ENCODE results near the gene SLC38A2.

DNA sequence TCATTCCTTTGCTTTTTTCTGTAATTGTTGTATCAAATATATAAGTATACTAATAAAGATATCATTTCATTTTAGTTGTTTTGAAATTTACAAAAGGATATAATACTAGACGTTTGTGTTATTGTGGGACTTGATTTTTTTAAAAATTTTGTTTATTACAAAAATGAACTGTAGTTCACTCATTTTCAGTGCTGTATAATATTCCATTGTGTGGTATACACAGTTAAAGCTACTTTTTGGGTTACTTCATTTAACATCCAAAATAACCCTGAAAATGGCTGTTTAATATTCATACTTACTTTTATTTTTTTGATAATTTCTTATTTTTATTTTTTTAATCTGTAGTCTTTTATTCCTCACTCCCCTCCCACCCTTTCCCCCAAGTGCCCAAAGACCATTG is 21.4 kb downstream of the SLC38A2 start:
- TF ChIP-seq, protein P1, sequence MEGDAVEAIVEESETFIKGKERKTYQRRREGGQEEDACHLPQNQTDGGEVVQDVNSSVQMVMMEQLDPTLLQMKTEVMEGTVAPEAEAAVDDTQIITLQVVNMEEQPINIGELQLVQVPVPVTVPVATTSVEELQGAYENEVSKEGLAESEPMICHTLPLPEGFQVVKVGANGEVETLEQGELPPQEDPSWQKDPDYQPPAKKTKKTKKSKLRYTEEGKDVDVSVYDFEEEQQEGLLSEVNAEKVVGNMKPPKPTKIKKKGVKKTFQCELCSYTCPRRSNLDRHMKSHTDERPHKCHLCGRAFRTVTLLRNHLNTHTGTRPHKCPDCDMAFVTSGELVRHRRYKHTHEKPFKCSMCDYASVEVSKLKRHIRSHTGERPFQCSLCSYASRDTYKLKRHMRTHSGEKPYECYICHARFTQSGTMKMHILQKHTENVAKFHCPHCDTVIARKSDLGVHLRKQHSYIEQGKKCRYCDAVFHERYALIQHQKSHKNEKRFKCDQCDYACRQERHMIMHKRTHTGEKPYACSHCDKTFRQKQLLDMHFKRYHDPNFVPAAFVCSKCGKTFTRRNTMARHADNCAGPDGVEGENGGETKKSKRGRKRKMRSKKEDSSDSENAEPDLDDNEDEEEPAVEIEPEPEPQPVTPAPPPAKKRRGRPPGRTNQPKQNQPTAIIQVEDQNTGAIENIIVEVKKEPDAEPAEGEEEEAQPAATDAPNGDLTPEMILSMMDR (tag by site-specific recombination; IDR thresholded peaks at IDR 0.05), result no peak
- TF ChIP-seq, protein P2, sequence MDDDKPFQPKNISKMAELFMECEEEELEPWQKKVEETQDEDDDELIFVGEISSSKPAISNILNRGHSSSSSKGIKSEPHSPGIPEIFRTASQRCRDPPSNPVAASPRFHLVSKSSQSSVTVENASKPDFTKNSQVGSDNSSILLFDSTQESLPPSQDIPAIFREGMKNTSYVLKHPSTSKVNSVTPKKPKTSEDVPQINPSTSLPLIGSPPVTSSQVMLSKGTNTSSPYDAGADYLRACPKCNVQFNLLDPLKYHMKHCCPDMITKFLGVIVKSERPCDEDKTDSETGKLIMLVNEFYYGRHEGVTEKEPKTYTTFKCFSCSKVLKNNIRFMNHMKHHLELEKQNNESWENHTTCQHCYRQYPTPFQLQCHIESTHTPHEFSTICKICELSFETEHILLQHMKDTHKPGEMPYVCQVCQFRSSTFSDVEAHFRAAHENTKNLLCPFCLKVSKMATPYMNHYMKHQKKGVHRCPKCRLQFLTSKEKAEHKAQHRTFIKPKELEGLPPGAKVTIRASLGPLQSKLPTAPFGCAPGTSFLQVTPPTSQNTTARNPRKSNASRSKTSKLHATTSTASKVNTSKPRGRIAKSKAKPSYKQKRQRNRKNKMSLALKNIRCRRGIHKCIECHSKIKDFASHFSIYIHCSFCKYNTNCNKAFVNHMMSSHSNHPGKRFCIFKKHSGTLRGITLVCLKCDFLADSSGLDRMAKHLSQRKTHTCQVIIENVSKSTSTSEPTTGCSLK (tag by site-specific recombination; IDR thresholded peaks at IDR 0.05), result no peak
- TF ChIP-seq ZBTB1 (tag by site-specific recombination; IDR thresholded peaks at IDR 0.05), result no peak
- no peak for TF ChIP-seq WT1 (tag by site-specific recombination; IDR thresholded peaks at IDR 0.05)
- TF ChIP-seq PRDM6 (tag by site-specific recombination; IDR thresholded peaks at IDR 0.05), result no peak
- TF ChIP-seq, protein P3, sequence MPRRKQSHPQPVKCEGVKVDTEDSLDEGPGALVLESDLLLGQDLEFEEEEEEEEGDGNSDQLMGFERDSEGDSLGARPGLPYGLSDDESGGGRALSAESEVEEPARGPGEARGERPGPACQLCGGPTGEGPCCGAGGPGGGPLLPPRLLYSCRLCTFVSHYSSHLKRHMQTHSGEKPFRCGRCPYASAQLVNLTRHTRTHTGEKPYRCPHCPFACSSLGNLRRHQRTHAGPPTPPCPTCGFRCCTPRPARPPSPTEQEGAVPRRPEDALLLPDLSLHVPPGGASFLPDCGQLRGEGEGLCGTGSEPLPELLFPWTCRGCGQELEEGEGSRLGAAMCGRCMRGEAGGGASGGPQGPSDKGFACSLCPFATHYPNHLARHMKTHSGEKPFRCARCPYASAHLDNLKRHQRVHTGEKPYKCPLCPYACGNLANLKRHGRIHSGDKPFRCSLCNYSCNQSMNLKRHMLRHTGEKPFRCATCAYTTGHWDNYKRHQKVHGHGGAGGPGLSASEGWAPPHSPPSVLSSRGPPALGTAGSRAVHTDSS (tag by site-specific recombination; IDR thresholded peaks at IDR 0.05), result no peak
- no peak for TF ChIP-seq ZFP3 (tag by site-specific recombination; IDR thresholded peaks at IDR 0.05; ENCODE audit: low read depth)
- TF ChIP-seq ZNF560 (tag by site-specific recombination; IDR thresholded peaks at IDR 0.05; ENCODE audit: borderline replicate concordance), result no peak
